ENCODE measurements around the gene SPTAN1. TPM values are rescaled to one million over a fixed set of nuclear protein-coding genes. Genes with fewer than 3 reads are reported as not detected.
"Not testable (repeated sequence)": the region's sequence is repeated elsewhere in the genome, so short reads cannot be mapped to it uniquely, and the experiment has no call there.

The SPTAN1 gene
- polyA plus RNA-seq, 1 donor = 331 TPM

- no peak for DNase-seq
Measured at GRCh38 chr9:128633601-128634000, 81.2 kb downstream of the SPTAN1 start.

GRCh38 chr9:128634111-128634510, 81.7 kb downstream of the SPTAN1 start:
- no peak for DNase-seq

GRCh38 chr9:128634651-128635262, 82.4 kb downstream of the SPTAN1 start:
- no peak for DNase-seq

- no peak for DNase-seq
Measured at GRCh38 chr9:128635266-128636023, 83.1 kb downstream of the SPTAN1 start.

- DNase-seq = no peak
Measured at GRCh38 chr9:128636024-128636390, 83.6 kb downstream of the SPTAN1 start.

- DNase-seq = no peak
Measured at GRCh38 chr9:128636556-128637530, 84.5 kb downstream of the SPTAN1 start.

GRCh38 chr9:128637656-128638055, 85.3 kb downstream of the SPTAN1 start:
- DNase-seq = peak; percentile 50

GRCh38 chr9:128638580-128638979, 86.2 kb downstream of the SPTAN1 start:
- DNase-seq = no peak

- no peak for DNase-seq
Measured at GRCh38 chr9:128640603-128641002, 88.2 kb downstream of the SPTAN1 start.

- no peak for DNase-seq
Measured at GRCh38 chr9:128642675-128643245, 90.4 kb downstream of the SPTAN1 start.

GRCh38 chr9:128643519-128644300, 91.3 kb downstream of the SPTAN1 start:
- no peak for DNase-seq

GRCh38 chr9:128648206-128648605, 95.8 kb downstream of the SPTAN1 start:
- DNase-seq = not testable (repeated sequence)

GRCh38 chr9:128651798-128652197, 99.4 kb downstream of the SPTAN1 start:
- no peak for DNase-seq

- no peak for DNase-seq
Measured at GRCh38 chr9:128653908-128654307, 101.5 kb downstream of the SPTAN1 start.

- no peak for DNase-seq
Measured at GRCh38 chr9:128654481-128654880, 102.1 kb downstream of the SPTAN1 start.

- DNase-seq = peak; percentile 97
Measured at GRCh38 chr9:128656416-128657343, 104.3 kb downstream of the SPTAN1 start, which contains the start of gene DYNC2I2. DYNC2I2 (minus strand) TSS chr9:128656847; CDS start chr9:128656726, 121 bp downstream.

- DNase-seq = no peak
Measured at GRCh38 chr9:128657344-128657704, 104.9 kb downstream of the SPTAN1 start.

GRCh38 chr9:128657796-128658195, 105.4 kb downstream of the SPTAN1 start:
- DNase-seq = no peak

- not testable (repeated sequence) for DNase-seq
Measured at GRCh38 chr9:128666481-128666941, 114.1 kb downstream of the SPTAN1 start.

GRCh38 chr9:128669786-128670185, 117.4 kb downstream of the SPTAN1 start:
- no peak for DNase-seq

- no peak for DNase-seq
Measured at GRCh38 chr9:128675382-128675781, 123.0 kb downstream of the SPTAN1 start.

Data from hindlimb muscle (tissue), 1 donor.